H1 (cell line): Measurements from ENCODE around the gene TMEM181. TPM values are rescaled to one million over a fixed set of nuclear protein-coding genes. Genes with fewer than 3 reads are reported as not detected.

Source experiments
- ASH2L ChIP-seq: fragments of 200-600, 300-600 bp; sonication (generic); IDR thresholded peaks from one replicate; pipeline ENCODE4 v1.7.1; 2017; ENCODE audit warnings: low read length
- BACH1 ChIP-seq: IDR thresholded peaks from 2 replicates; pipeline ENCODE4 v1.6.1; 2012; ENCODE audit warnings: low read length, improper control_type of control experiment
- CHD7 ChIP-seq: fragments of 300-600 bp; sonication (generic); IDR thresholded peaks from 2 replicates; pipeline ENCODE4 v1.7.1; 2012; ENCODE audit warnings: low read length, moderate library complexity, mild to moderate bottlenecking, inconsistent platforms; ENCODE audit not compliant: insufficient replicate concordance
- EZH2 ChIP-seq: fragments of 200-600 bp; sonication (generic); IDR thresholded peaks from 2 replicates; pipeline ENCODE4 v1.7.1; 2012; ENCODE audit warnings: low read depth, mild to moderate bottlenecking, moderate library complexity, low read length, inconsistent platforms; ENCODE audit not compliant: severe bottlenecking
- KDM4A ChIP-seq: IDR thresholded peaks from one replicate; pipeline ENCODE4 v1.7.1; 2012; ENCODE audit warnings: low read depth, mild to moderate bottlenecking, moderate library complexity, low read length, inconsistent platforms; ENCODE audit not compliant: severe bottlenecking
- MAFK ChIP-seq: IDR thresholded peaks from 2 replicates; pipeline ENCODE4 v1.6.1; 2012; ENCODE audit warnings: low read depth, mild to moderate bottlenecking, improper control_type of control experiment, low read length
- NANOG ChIP-seq: IDR thresholded peaks from 2 replicates; pipeline ENCODE4 v1.6.1; 2011; ENCODE audit warnings: low read length, low read depth, mild to moderate bottlenecking, inconsistent platforms; ENCODE audit not compliant: insufficient read depth, poor library complexity, severe bottlenecking
- POLR2A ChIP-seq, 2 experiments: IDR thresholded peaks; 1 replicate in 1 of 2; 2 replicates in 1 of 2; pipeline ENCODE4 v1.6.1; 2011; ENCODE audit warnings: low read depth in 2 of 2, low read length in 2 of 2, mild to moderate bottlenecking in 2 of 2; ENCODE audit errors: control extremely low read depth in 1 of 2
- RXRA ChIP-seq: IDR thresholded peaks from 2 replicates; pipeline ENCODE4 v1.6.1; 2011; ENCODE audit warnings: low read depth, mild to moderate bottlenecking, low read length, moderate library complexity; ENCODE audit not compliant: insufficient read depth
- polyA plus RNA-seq, 7 experiments: library from polyadenylated mRNA; depleted of rRNA in 3 of 7; stranded (reverse) in 5 of 7; unstranded in 2 of 7; fragments of >200 nt in 5 of 7; fragments of 200-250 nt in 2 of 7; gene quantifications; 1 replicate in 5 of 7; 2 replicates in 1 of 7; 4 replicates in 1 of 7; pipeline versions ENCODE4 v1.2.1 to v1.2.3, GENCODE V29; 2011 to 2013; ENCODE audit warnings: missing spikeins in 2 of 7, mixed read lengths in 2 of 7
- total RNA-seq: library from RNA; stranded (reverse); fragmentation: NEBNext Ultra II Directional; extraction: Animal tissue kit (Norgen Biotek cat#: 25700); gene quantifications from 2 replicates; pipeline ENCODE4 v1.2.1, GENCODE V29; 2021

TMEM181 gene
- total and polyA plus RNA-seq, 2 of the 8 experiments (the other 6 are each of a cell fraction or from before 2014, with no cell fraction given): 8.6 to 19.0 TPM

DNA sequence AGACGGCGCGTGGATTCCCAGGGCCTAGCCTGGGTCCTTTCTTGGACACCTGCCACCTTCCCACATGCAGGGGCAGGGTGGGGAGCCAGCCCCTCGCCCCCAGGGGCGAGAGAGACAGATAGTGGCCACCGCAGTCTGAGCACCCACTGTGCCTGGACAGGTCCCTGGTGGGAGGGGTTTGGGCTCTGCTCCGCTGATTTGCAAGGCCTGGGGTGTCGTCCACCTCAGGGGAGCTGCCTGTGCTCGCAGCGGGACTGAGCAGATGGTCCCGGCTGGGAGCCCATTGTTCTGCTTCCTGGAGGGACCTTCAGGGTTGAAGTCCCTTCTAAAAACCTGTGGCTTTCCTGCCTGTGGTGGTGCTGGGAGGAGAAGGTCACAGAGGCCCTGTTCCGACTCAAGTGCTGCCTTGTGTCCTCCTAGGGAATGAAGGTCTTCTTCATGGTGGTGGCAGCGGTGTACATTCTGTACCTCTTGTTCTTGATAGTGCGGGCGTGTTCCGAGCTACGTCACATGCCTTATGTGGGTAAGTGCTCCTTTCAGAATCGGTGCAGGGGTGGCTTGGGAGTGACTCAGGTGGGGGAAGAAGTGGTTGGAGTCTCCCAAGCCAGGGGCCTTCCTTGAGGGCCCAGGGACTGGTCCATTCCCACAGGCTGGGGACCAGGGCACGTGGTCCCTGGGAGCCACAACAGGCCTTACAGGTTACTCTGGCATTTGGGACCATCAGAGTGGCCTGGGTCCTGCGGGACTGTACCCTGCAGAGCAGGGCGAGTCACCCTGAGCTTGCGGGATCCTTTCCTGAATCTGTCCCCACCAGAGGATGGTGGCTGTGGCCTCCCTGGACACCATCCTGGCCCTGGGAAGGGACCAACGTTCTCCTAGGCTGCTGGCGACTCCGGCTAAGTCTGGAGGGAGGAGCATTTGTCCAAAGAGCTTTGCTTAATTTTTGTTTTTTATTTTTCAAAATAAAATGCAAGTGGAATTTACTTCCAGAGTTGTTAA, 65.1 kb downstream of the TMEM181 start (continued):
- TF ChIP-seq CHD7 (no peak), BACH1 (no peak), RXRA (no peak), ASH2L (no peak), POLR2A (IDR thresholded peaks at IDR 0.05; ENCODE audit: control extremely low read depth in 1 of 2, low read depth in 2 of 2, low read length in 2 of 2) (no peak), EZH2 (no peak), MAFK (no peak), NANOG (no peak), KDM4A (no peak)
